GM19438 (cell line): ENCODE results near the gene PLEKHA5.
"Not testable (repeated sequence)": the region's sequence is repeated elsewhere in the genome, so short reads cannot be mapped to it uniquely, and the experiment has no call there.

Experiments used
- ATAC-seq: cut with Tn5 transposase; IDR thresholded peaks from one replicate; pipeline ENCODE4 v1.9.1; 2021; ENCODE audit warnings: low read depth; ENCODE audit not compliant: unreplicated experiment

PLEKHA5 gene

GRCh38 chr12:19261773-19262172, 132.2 kb downstream of the PLEKHA5 start:
- ATAC-seq: no peak

DNA sequence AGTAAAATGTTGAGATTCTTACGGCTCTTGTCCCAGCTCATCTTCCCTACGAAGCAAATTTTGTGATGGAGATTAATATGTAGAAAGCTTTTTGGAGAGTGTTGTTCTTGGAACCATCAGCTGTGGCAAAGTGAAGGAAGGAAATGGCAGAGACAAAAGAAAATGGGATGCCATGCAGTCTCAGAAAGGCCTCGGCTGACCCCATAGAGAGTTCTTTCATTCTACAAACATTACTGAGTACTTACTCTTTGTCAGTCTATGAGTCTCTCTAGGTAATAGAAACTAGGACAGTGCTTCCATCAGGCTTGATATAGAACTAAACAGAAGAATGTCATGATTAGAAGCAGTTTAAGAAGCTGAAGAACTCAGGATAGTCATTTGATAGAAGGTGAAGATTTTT, 134.1 kb downstream of the PLEKHA5 start:
- no peak for ATAC-seq

DNA sequence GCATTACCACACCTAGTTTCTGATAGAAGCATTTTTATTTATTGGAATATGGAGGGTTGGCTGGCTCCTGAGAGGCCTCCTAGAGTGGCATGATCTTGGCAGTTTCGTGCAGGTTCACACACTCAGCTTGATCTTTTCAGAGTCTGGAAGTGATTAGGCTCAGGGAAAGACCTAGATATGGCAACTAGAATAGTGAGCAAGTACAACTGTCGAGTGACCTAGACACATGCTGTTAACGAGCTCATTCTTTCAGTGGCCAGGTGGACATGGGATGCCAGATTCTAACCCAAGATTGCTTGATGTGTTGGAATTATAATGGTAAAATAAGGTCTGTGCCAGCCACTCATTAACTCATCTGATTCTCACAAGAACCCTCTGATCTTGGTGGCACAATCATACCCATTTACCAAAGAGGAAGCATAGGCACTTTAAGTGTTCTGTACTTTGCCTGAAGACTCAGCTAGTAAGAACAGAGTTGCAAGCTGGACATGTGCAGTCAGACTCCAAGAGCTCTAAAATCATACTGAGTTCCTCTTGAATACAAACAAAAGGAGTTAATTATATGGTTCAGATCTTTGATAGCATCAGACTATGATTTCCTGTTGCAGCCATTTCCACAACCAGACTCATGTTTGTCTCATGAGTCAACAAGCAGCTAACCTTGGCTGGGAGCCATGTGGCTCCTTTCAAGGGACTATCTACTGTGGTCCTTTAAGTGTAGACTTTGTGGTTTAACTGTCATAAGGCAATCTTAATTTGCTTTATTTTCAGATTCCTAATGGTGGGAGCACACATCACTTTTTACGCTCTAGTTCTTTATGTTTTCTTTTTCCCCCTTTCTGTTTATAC, 144.2 kb downstream of the PLEKHA5 start:
- ATAC-seq: no peak

DNA sequence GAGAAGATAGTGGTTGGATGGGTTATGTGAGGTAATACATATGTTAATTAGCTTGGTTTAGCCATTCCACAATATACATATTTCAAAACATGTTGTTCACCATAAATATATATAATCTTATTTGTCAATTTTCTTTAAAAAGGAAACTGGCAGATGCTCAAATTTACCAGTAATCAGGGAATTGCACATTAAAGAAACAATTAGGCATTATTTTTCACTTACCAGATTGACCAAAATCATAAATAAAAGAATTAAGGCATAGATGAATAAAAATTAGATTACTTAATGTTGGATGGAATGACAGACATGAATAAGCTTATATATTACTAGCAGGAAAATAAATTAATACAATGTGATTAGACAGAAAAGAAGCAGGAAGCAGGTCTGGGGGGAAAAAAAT, 147.2 kb downstream of the PLEKHA5 start:
- no peak for ATAC-seq

GRCh38 chr12:19277711-19278110, 148.2 kb downstream of the PLEKHA5 start:
- ATAC-seq: no peak

GRCh38 chr12:19278407-19278806, 148.9 kb downstream of the PLEKHA5 start:
- ATAC-seq: no peak

DNA sequence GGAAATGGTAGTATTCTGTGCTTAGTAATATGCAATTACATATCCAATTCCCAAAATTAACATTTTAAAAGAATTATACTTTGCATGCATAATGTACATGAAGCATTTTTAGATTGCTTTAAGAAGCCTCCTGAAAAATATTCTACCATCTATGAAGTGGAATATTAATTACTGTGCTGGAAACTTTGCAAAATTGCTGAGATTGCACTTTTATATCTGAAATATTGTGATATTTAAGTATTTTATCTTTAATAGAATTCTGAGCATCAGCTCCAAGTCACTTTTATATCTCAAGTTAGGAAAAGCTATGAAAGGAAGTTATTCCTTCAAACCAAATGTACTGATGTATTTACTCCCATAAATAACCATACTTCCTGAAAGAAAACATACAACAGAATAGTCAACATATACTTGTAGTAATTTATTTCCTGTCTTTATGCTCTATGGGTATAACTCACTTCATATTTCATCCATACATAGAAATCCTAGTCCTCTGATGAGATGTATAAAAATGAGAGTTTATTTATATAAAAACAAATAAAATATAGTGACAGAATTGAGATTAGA, 152.7 kb downstream of the PLEKHA5 start:
- ATAC-seq: no peak

GRCh38 chr12:19284658-19285057, 155.1 kb downstream of the PLEKHA5 start:
- no peak for ATAC-seq

DNA sequence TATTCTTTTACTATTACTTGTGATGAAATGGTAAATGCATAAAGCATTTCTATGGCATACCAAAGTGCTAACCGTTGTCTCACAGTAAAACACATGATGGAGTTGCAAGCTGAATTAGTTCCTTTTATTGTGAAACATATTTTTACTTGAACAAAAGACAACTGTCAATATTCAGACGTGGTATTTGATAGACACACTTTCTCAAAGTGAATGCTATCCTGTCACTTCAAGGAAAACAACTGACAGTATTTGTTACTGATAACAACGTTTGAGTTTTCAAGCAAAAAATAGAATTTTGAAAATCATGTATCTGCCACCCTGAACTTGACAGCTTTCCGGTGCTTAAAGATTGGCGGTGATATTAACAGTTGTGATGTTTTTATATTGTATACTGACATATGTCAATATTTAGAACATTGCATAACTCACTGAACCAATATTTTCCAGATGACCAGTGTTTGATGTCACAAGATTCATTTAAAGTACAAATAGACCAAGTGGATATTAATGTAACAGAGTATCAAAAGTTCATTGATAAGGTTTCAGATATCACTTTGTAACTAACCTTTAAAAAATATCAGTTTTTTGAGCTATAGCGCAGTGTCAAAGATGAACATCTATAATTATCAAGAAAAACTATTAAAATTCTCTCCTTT, 156.4 kb downstream of the PLEKHA5 start:
- ATAC-seq: no peak

DNA sequence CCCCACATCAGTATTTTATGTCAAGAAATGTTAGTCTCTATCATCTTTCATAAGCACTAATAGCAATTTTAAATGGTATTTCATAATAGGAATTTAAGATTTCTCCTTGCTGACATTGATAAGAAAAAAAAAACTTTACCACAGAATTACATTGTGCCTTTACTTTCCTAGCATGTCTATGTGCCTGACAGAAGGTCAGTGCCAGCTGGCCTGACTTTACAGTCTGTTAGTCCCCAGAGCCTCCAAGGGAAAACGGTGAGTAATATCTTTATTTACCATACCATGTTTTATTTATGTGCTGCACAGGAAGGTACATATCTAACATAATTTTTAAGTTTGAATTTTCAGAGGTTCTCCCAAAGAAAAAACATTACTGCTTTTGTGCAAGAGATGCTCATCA, 157.8 kb downstream of the PLEKHA5 start:
- no peak for ATAC-seq

- no peak for ATAC-seq
Measured at GRCh38 chr12:19288161-19288560, 158.6 kb downstream of the PLEKHA5 start.

DNA sequence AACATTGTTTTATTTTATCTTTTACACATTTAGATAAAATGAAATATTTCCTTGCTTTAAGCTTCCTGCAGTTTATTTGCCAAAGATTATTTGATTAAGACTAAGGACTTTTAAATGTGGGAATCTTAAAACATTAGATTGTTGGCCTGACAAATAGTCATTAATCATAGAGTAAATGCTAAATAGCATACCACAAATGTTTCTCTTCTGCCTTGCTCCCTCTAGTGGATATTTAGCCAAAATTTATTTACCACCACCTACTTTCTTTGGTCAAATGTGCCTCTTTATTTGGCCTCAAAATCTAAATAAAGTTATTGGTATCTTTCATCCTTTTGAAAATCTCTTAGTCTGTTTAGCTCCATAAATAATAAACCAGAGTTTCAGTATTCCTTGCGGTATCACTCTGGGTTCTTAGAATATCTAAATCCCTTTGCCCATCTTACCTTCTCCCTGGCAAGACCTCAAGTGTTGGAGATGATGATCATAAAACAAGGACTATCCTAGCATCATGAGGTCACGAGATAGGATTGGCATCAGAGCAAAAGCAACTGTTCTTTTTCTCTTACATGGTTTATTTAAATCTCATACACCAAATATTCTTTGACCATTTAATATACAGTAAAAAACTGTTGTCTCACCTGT, 159.2 kb downstream of the PLEKHA5 start:
- peak; percentile 70 for ATAC-seq

DNA sequence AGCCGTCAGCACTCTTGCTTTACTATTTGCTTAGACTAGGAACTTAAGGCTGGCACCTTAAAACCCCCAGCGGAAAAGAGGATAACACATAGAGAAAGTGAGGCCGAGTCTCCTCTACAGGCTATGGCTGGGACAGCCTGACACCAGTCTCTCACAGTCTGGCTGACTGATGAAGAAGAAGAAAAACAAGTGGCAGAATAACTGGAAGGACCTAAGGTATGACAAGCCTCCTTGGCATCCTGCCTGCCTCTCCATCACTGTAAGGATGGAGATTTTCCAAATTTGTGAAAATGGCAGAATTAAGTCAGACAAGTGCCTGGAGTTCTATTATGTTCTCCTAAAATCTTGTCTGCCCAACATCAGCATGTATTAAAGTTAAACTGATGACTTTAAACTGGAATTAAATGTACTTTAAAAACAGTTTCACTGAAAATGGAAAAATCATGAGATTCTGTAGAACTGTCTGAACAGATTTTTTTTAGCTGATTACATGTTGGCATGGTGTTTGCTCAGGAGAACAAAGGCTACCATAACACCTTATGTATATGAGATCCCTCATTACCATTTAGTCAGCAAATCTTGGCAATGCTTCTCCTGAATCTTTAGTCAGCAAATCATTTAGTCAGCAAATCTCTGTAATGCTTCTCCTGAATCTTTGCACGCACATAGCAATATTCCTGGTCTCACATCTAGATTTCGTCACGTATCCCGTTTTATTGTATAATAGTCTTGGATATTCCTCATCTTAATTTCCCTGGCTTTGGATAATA, 169.5 kb downstream of the PLEKHA5 start:
- ATAC-seq: no peak

GRCh38 chr12:19299765-19300164, 170.2 kb downstream of the PLEKHA5 start:
- ATAC-seq: no peak

GRCh38 chr12:19301223-19301622, 171.7 kb downstream of the PLEKHA5 start:
- ATAC-seq: no peak

DNA sequence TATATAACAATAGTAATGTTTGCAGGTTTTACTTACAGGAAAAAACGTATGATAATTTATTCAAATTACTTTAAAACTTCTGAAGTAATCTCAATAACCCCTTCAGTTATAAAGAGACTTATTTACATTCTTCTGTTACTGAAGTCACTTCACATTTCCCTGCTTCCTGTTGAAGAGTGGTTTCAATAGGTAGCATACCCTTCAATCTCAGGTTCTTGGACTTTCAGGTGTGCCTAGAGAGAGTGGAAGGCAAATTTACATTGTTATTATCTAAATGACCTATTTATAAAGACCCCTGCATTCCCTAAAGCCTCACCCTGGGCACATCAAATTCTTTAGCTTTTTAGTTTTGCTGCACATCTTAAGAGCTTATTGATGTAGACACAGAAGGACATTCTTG, 172.2 kb downstream of the PLEKHA5 start:
- no peak for ATAC-seq

- no peak for ATAC-seq
Measured at GRCh38 chr12:19302100-19302640, 172.6 kb downstream of the PLEKHA5 start.

GRCh38 chr12:19303496-19303895, 174.0 kb downstream of the PLEKHA5 start:
- ATAC-seq: no peak

DNA sequence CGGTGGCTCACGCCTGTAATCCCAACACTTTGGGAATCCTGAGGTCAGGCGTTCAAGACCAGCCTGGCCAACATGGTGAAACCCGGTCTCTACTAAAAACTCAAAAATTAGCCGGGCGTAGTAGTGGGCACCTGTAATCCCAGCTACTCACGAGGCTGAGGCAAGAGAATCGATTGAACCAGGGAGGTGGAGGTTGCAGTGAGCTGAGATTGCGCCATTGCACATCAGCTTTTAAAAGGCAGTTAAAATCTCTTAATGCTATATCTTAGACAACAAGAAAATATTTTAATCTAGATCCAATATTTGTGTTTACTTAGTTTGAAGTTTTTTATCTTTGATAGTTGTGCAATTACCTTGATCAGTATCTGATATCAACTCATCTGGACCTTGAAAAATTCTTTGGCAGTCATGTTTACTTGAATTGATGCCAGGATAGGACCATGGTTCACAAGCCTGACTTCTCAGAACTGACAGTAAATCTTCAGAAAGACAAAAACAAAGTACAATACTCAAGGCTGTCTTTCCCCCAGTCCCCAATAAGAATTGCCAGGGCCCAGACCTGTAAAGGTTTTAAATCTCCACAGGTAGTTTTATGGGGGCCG, 174.7 kb downstream of the PLEKHA5 start:
- ATAC-seq: no peak

GRCh38 chr12:19305621-19306020, 176.1 kb downstream of the PLEKHA5 start:
- not testable (repeated sequence) for ATAC-seq
